ENCODE results near the gene TAS2R41. TPM values are rescaled to one million over a fixed set of nuclear protein-coding genes. Genes with fewer than 3 reads are reported as not detected.
"Not testable (repeated sequence)": the region's sequence is repeated elsewhere in the genome, so short reads cannot be mapped to it uniquely, and the experiment has no call there.

Gene TAS2R41
- total and polyA plus RNA-seq, 5 donors from 2014 or later, result 0.59 TPM; not detected in 4

GRCh38 chr7:143514995-143515735, 37.5 kb downstream of the TAS2R41 start:
- H3K9me3 ChIP-seq (ENCODE audit: control insufficient read depth in 2 of 2, low read length in 2 of 2), result no peaks in the 10 kb centered on the region

GRCh38 chr7:143516981-143517380, 39.3 kb downstream of the TAS2R41 start:
- peaks cover 30% of the 10 kb centered on the region for H3K27me3 Mint-ChIP-seq
- H3K9me3 Mint-ChIP-seq, result no peaks in the 10 kb centered on the region
- DNase-seq (no peak), ATAC-seq (ENCODE audit: low read depth in 2 of 2) (no peak)
- Histone ChIP-seq H3K4me1 (ENCODE audit: control insufficient read depth, insufficient read depth, low read length, poor library complexity, severe bottlenecking) (no peaks in the 10 kb centered on the region), H3K27ac (ENCODE audit: insufficient read depth, low read length, poor library complexity, severe bottlenecking) (no peak overlapping the region), H3K36me3 (ENCODE audit: control insufficient read depth, insufficient read depth, low read length) (no peaks in the 10 kb centered on the region), H3K27me3 (ENCODE audit: control insufficient read depth, insufficient read depth, low read length) (peaks cover 5% of the 10 kb centered on the region), H3K9me3 (ENCODE audit: control insufficient read depth in 2 of 2, low read length in 2 of 2) (no peaks in the 10 kb centered on the region), H3K4me3 (ENCODE audit: low read depth, low read length) (no peak overlapping the region)
- H3K36me3 Mint-ChIP-seq, result peaks cover 6% of the 10 kb centered on the region
- no peak overlapping the region for H3K4me3 Mint-ChIP-seq
- no peaks in the 10 kb centered on the region for H3K4me1 Mint-ChIP-seq
- H3K27ac Mint-ChIP-seq, result no peak overlapping the region

More at GRCh38 chr7:143514995-143515735, 37.5 kb downstream of the TAS2R41 start:
- Mint-ChIP-seq H3K4me3 (no peak overlapping the region), H3K4me1 (no peaks in the 10 kb centered on the region), H3K36me3 (peaks cover 6% of the 10 kb centered on the region), H3K27me3 (peaks cover 22% of the 10 kb centered on the region), H3K9me3 (no peaks in the 10 kb centered on the region), H3K27ac (no peak overlapping the region)
- H3K4me1 ChIP-seq (ENCODE audit: control insufficient read depth, insufficient read depth, low read length, poor library complexity, severe bottlenecking), result no peaks in the 10 kb centered on the region
- H3K36me3 ChIP-seq (ENCODE audit: control insufficient read depth, insufficient read depth, low read length), result no peaks in the 10 kb centered on the region
- H3K4me3 ChIP-seq (ENCODE audit: low read depth, low read length), result no peak overlapping the region
- peaks cover 5% of the 10 kb centered on the region for H3K27me3 ChIP-seq (ENCODE audit: control insufficient read depth, insufficient read depth, low read length)
- DNase-seq, result no peak
- no peak overlapping the region for H3K27ac ChIP-seq (ENCODE audit: insufficient read depth, low read length, poor library complexity, severe bottlenecking)
- no peak for ATAC-seq (ENCODE audit: low read depth in 2 of 2)

GRCh38 chr7:143518521-143518920, 40.8 kb downstream of the TAS2R41 start:
- no peak overlapping the region for H3K4me3 ChIP-seq (ENCODE audit: low read depth, low read length)
- no peaks in the 10 kb centered on the region for H3K36me3 ChIP-seq (ENCODE audit: control insufficient read depth, insufficient read depth, low read length)
- H3K27me3 Mint-ChIP-seq, result peaks cover 30% of the 10 kb centered on the region
- H3K27ac ChIP-seq (ENCODE audit: insufficient read depth, low read length, poor library complexity, severe bottlenecking), result no peak overlapping the region
- H3K36me3 Mint-ChIP-seq, result peaks cover 3% of the 10 kb centered on the region
- no peaks in the 10 kb centered on the region for H3K9me3 ChIP-seq (ENCODE audit: control insufficient read depth in 2 of 2, low read length in 2 of 2)
- no peaks in the 10 kb centered on the region for H3K9me3 Mint-ChIP-seq
- no peak overlapping the region for H3K4me3 Mint-ChIP-seq
- DNase-seq (no peak), ATAC-seq (ENCODE audit: low read depth in 2 of 2) (no peak)
- H3K27ac Mint-ChIP-seq, result no peak overlapping the region
- H3K4me1 Mint-ChIP-seq, result no peaks in the 10 kb centered on the region
- no peaks in the 10 kb centered on the region for H3K4me1 ChIP-seq (ENCODE audit: control insufficient read depth, insufficient read depth, low read length, poor library complexity, severe bottlenecking)
- H3K27me3 ChIP-seq (ENCODE audit: control insufficient read depth, insufficient read depth, low read length), result peaks cover 5% of the 10 kb centered on the region

GRCh38 chr7:143518941-143519340, 41.3 kb downstream of the TAS2R41 start:
- H3K36me3 Mint-ChIP-seq, result peaks cover 3% of the 10 kb centered on the region
- H3K27me3 ChIP-seq (ENCODE audit: control insufficient read depth, insufficient read depth, low read length), result peaks cover 5% of the 10 kb centered on the region

GRCh38 chr7:143519411-143520131, 41.9 kb downstream of the TAS2R41 start:
- no peaks in the 10 kb centered on the region for H3K4me1 ChIP-seq (ENCODE audit: control insufficient read depth, insufficient read depth, low read length, poor library complexity, severe bottlenecking)
- ATAC-seq (ENCODE audit: low read depth in 2 of 2) (no peak), DNase-seq (no peak)
- Mint-ChIP-seq H3K36me3 (peaks cover 3% of the 10 kb centered on the region), H3K4me1 (no peaks in the 10 kb centered on the region), H3K4me3 (no peak overlapping the region), H3K27ac (no peak overlapping the region), H3K9me3 (no peaks in the 10 kb centered on the region), H3K27me3 (peaks cover 21% of the 10 kb centered on the region)
- H3K9me3 ChIP-seq (ENCODE audit: control insufficient read depth in 2 of 2, low read length in 2 of 2), result no peaks in the 10 kb centered on the region
- peaks cover 5% of the 10 kb centered on the region for H3K27me3 ChIP-seq (ENCODE audit: control insufficient read depth, insufficient read depth, low read length)
- H3K27ac ChIP-seq (ENCODE audit: insufficient read depth, low read length, poor library complexity, severe bottlenecking), result no peak overlapping the region
- no peak overlapping the region for H3K4me3 ChIP-seq (ENCODE audit: low read depth, low read length)
- H3K36me3 ChIP-seq (ENCODE audit: control insufficient read depth, insufficient read depth, low read length), result no peaks in the 10 kb centered on the region

More at GRCh38 chr7:143518941-143519340, 41.3 kb downstream of the TAS2R41 start:
- Mint-ChIP-seq H3K27me3 (peaks cover 26% of the 10 kb centered on the region), H3K9me3 (no peaks in the 10 kb centered on the region), H3K27ac (no peak overlapping the region), H3K4me1 (no peaks in the 10 kb centered on the region), H3K4me3 (no peak overlapping the region)
- no peak for DNase-seq
- no peak for ATAC-seq (ENCODE audit: low read depth in 2 of 2)
- H3K27ac ChIP-seq (ENCODE audit: insufficient read depth, low read length, poor library complexity, severe bottlenecking), result no peak overlapping the region
- no peaks in the 10 kb centered on the region for H3K36me3 ChIP-seq (ENCODE audit: control insufficient read depth, insufficient read depth, low read length)
- H3K9me3 ChIP-seq (ENCODE audit: control insufficient read depth in 2 of 2, low read length in 2 of 2), result no peaks in the 10 kb centered on the region
- H3K4me3 ChIP-seq (ENCODE audit: low read depth, low read length), result no peak overlapping the region
- no peaks in the 10 kb centered on the region for H3K4me1 ChIP-seq (ENCODE audit: control insufficient read depth, insufficient read depth, low read length, poor library complexity, severe bottlenecking)

- H3K27me3 ChIP-seq (ENCODE audit: control insufficient read depth, insufficient read depth, low read length); H3K4me1 ChIP-seq (ENCODE audit: control insufficient read depth, insufficient read depth, low read length, poor library complexity, severe bottlenecking); H3K4me1 Mint-ChIP-seq; H3K4me3 Mint-ChIP-seq; H3K4me3 ChIP-seq (ENCODE audit: low read depth, low read length); DNase-seq; H3K9me3 Mint-ChIP-seq; H3K36me3 Mint-ChIP-seq; ATAC-seq (ENCODE audit: low read depth in 2 of 2); H3K9me3 ChIP-seq (ENCODE audit: control insufficient read depth in 2 of 2, low read length in 2 of 2); H3K36me3 ChIP-seq (ENCODE audit: control insufficient read depth, insufficient read depth, low read length); H3K27ac Mint-ChIP-seq; H3K27ac ChIP-seq (ENCODE audit: insufficient read depth, low read length, poor library complexity, severe bottlenecking): not testable (repeated sequence)
- H3K27me3 Mint-ChIP-seq, result peaks cover 11% of the 10 kb centered on the region
Measured at GRCh38 chr7:143522309-143522916, 44.7 kb downstream of the TAS2R41 start.
